Activated CD8-positive, alpha-beta memory T cell treated with anti-CD3 and anti-CD28 coated beads, Interleukin-2, amount 10 ng/mL, durations not matched to agents 7 days and 5 days (primary cell): ENCODE results near the gene DSC1. TPM values are rescaled to one million over a fixed set of nuclear protein-coding genes. Genes with fewer than 3 reads are reported as not detected.
"Not testable (repeated sequence)": the region's sequence is repeated elsewhere in the genome, so short reads cannot be mapped to it uniquely, and the experiment has no call there.

Source experiments
- ATAC-seq: fragments of 150-1000 bp; cut with Tn5 transposase; one replicate; pipeline ENCODE4 v1.10.0; 2021; ENCODE audit warnings: moderate library complexity
- CTCF ChIA-PET: fragments of 350-600 bp; sonication (Branson Sonifier 250); formaldehyde crosslinking; loops from one replicate; lab custom pipeline; 2021; ENCODE audit warnings: antibody characterized with exemption; lab: Charles Lee
- DNase-seq: peaks from one replicate; pipeline ENCODE4 v3.0.0-alpha.2; 2020
- H3K27ac Mint-ChIP-seq: one replicate; pipeline ENCODE4 v1.8.0; 2021; ENCODE audit warnings: mild to moderate bottlenecking, mixed read lengths
- H3K27me3 Mint-ChIP-seq: one replicate; pipeline ENCODE4 v1.8.0; 2021; ENCODE audit warnings: mixed read lengths
- H3K36me3 Mint-ChIP-seq: one replicate; pipeline ENCODE4 v1.8.0; 2021; ENCODE audit warnings: mild to moderate bottlenecking, mixed read lengths
- H3K4me1 Mint-ChIP-seq: one replicate; pipeline ENCODE4 v1.8.0; 2021; ENCODE audit warnings: mixed read lengths
- H3K4me3 Mint-ChIP-seq: one replicate; pipeline ENCODE4 v1.8.0; 2021; ENCODE audit warnings: mild to moderate bottlenecking, moderate library complexity, mixed read lengths
- H3K9me3 Mint-ChIP-seq: one replicate; pipeline ENCODE4 v1.8.0; 2022; ENCODE audit warnings: low read depth, mixed read lengths
- total RNA-seq, 2 experiments: library from RNA; stranded (reverse); gene quantifications; one replicate each; pipeline ENCODE4 v1.2.3, GENCODE V29; 2021

The DSC1 gene
- total RNA-seq, 2 experiments from 2014 or later: not detected

DNA sequence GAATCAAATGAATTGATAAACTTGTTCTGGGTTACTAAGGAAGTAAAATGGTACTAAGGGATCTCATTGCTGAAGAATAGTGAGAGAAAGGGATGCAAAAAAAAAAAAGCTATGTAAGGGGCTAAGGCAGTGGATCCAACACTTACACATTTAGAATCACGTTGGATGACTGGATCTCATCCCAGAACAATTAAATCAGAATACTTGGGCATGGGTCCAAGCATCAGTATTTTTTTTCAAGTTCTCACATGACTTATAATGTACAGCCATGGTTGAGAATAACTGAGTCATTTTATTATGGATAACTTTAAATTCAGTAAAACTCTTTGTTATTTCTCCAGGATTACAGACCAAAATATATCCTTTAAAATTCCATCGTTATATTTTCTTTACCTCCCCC lies 8.5 kb downstream of the DSC1 start:
- Mint-ChIP-seq H3K9me3 (no peaks in the 10 kb centered on the region), H3K27ac (no peak overlapping the region), H3K36me3 (no peaks in the 10 kb centered on the region), H3K27me3 (no peaks in the 10 kb centered on the region), H3K4me1 (no peaks in the 10 kb centered on the region), H3K4me3 (no peak overlapping the region)
- ATAC-seq (no peak), DNase-seq (no peak)
- CTCF ChIA-PET: no interaction called here

DNA sequence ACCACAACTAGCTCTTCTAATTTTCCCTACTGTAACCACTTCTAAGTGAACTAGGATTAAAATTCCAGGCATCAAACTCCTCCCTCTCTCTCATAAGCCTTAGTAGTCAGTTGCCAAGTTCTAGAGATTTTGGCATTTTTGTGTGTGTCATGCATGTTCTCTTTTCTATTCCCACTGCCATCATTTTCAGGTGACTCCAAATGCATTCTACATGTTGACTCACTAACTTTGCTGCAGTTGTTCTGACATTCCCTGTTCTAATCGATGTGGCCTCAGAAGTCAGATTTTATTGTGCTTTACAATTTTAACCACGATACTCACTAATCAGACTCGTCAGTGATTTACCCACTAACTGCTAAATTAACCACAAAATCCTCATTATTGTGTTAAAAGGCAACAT lies 13.3 kb downstream of the DSC1 start:
- Mint-ChIP-seq H3K9me3 (peaks cover 11% of the 10 kb centered on the region), H3K27me3 (no peaks in the 10 kb centered on the region), H3K4me1 (no peaks in the 10 kb centered on the region), H3K36me3 (no peaks in the 10 kb centered on the region), H3K27ac (no peak overlapping the region), H3K4me3 (no peak overlapping the region)
- CTCF ChIA-PET: no interaction called here
- ATAC-seq: no peak
- no peak for DNase-seq

DNA sequence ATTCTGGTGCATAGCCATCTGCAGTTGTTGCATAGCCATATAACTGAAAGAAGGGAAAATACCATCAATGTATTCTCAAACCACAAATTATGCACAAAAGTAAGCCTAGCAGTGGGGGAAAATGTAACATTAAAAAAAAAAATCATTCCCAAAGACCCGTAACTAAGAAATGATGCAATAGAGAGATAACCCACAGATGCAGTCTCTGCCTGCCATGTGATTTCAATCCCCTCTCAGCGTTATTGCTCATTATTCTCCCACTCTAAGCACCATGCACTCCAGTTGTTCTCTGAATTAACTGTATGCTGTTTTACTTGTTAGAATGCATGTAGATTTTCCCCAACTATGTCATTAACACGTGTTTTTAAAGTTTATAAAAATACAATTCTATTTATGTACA lies 14.1 kb downstream of the DSC1 start:
- DNase-seq (no peak), ATAC-seq (no peak)
- Mint-ChIP-seq H3K36me3 (no peaks in the 10 kb centered on the region), H3K4me1 (no peaks in the 10 kb centered on the region), H3K27me3 (no peaks in the 10 kb centered on the region), H3K9me3 (peaks cover 11% of the 10 kb centered on the region), H3K27ac (no peak overlapping the region), H3K4me3 (no peak overlapping the region)
- CTCF ChIA-PET: no interaction called here

DNA sequence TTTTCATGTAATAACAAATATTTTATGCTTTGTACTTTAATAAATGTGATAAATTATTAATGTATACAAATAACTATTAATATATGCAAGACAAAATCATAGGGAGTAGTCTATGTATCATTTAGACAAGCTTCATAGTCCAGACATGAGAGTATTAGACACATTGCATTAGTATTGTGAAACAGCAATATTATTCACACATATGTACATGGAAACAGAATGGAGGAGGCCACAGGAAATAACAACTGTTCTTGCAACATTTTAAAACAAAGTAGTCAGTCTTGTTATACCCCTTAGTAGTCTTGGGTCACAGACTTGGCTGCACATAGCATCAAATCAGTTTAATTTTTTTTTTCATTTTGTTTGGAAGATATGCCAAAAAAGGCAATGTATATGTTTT lies 15.8 kb downstream of the DSC1 start:
- CTCF ChIA-PET: no interaction called here

DNA sequence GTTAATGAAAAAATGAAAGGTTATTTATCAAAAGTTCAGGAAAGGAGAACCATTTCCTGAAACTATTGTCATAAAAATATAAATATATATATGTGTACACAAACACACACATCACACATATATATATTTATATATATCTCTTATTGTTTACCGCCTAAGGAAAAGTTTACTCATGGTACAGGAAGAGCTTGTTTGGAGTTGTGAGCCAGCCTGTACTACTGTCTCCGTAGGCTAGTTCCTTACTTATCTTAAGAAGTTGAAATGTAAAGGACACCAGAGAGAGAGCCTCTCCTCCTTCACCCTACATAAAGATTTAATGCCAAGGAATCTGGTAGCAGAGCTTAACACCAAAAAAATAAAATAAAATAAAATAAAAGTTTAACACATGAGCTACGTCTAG lies 19.6 kb downstream of the DSC1 start:
- no peaks in the 10 kb centered on the region for H3K27me3 Mint-ChIP-seq
- CTCF ChIA-PET: no interaction called here
- no peaks in the 10 kb centered on the region for H3K36me3 Mint-ChIP-seq
- no peak for ATAC-seq
- H3K4me3 Mint-ChIP-seq: no peak overlapping the region
- no peaks in the 10 kb centered on the region for H3K4me1 Mint-ChIP-seq
- no peak for DNase-seq
- H3K27ac Mint-ChIP-seq: no peak overlapping the region
- H3K9me3 Mint-ChIP-seq: peaks cover 14% of the 10 kb centered on the region

More for the DNA sequence above, 15.8 kb downstream of the DSC1 start:
- H3K4me1 Mint-ChIP-seq: no peaks in the 10 kb centered on the region
- ATAC-seq (no peak), DNase-seq (no peak)
- no peak overlapping the region for H3K27ac Mint-ChIP-seq
- no peak overlapping the region for H3K4me3 Mint-ChIP-seq
- no peaks in the 10 kb centered on the region for H3K36me3 Mint-ChIP-seq
- peaks cover 14% of the 10 kb centered on the region for H3K9me3 Mint-ChIP-seq
- H3K27me3 Mint-ChIP-seq: no peaks in the 10 kb centered on the region

DNA sequence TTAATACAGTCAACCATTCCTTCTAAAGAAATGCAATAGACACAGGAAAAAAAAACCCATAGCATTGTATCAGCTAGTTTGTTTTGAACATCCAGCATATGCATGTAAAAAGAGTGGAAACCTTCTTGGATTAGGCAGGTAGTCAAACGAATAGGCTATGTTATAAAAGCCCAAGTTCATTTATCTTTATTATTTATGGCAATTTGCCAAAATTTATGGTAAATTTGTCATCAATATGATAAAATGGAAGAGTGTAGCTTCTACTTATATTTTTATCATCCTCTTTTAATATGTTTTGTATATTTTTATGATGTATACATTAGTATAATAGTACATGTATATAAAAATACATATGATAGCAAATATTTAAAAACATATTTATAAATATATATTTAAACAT lies 23.9 kb downstream of the DSC1 start:
- H3K27ac Mint-ChIP-seq: no peak overlapping the region
- H3K4me1 Mint-ChIP-seq: no peaks in the 10 kb centered on the region
- CTCF ChIA-PET: no interaction called here
- ATAC-seq (no peak), DNase-seq (no peak)
- no peaks in the 10 kb centered on the region for H3K36me3 Mint-ChIP-seq
- H3K9me3 Mint-ChIP-seq: peaks cover 3% of the 10 kb centered on the region
- no peak overlapping the region for H3K4me3 Mint-ChIP-seq
- no peaks in the 10 kb centered on the region for H3K27me3 Mint-ChIP-seq

DNA sequence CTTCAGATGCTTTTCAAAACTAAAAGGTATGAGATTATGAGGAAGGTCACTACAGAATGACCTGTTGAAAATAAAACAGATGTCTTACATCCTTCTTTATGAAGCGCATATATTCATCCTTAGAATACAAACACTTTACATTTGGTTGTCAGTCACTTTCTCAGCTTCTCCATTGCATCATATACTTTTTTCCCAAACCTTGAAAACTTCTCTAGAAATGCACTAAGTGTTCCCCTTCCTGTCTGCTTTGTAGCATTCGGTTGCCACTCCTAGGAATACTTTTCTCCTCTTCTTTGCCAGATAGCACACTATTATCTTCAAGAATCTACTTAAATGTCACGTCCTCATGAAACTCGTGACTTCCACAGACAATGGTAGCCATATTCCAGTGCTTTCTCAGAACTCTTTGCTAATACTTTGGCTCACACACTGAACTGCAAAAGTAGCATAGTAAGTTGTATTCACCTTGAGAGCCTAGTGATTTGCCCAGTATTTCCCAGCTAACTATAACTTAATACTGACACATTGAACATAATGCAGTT lies 27.6 kb downstream of the DSC1 start:
- ATAC-seq (no peak), DNase-seq (no peak)
- no peaks in the 10 kb centered on the region for H3K4me1 Mint-ChIP-seq
- CTCF ChIA-PET: no interaction called here
- no peaks in the 10 kb centered on the region for H3K9me3 Mint-ChIP-seq
- H3K4me3 Mint-ChIP-seq: no peak overlapping the region
- no peak overlapping the region for H3K27ac Mint-ChIP-seq
- no peaks in the 10 kb centered on the region for H3K36me3 Mint-ChIP-seq
- no peaks in the 10 kb centered on the region for H3K27me3 Mint-ChIP-seq

DNA sequence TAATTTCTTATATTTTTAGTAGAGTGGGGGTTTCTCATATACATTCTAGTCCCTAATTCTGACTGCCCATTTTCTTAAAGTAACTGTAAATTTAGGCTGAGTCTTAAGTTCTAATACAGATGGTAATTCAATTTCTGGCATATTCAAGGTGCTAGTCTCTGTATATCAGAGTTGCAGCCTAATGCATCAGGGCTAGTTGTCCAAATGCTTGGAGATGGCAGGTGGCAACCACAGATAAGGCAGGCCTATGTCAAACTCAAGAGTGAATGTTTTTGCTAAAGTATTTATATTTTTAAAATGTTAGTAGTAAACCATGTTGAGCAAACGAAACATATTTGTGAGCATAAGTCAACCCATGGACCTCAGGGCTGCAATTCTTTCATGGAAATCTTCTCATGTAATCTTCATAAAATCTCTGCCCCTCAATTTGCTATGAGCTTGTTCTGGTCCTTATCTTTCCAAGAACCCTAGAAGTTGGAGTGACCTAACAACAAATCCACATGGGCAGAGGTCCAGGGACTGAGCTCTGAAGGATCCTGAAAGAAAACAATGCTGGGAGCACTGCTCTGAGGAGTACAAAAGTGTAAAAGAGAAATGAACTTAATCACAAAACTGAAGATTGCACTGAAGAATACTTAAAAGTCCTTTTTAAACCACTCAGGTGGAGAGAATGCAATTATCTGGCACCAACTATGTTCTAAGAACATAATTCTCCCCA lies 33.1 kb downstream of the DSC1 start:
- no peaks in the 10 kb centered on the region for H3K4me1 Mint-ChIP-seq
- DNase-seq (no peak), ATAC-seq (no peak)
- CTCF ChIA-PET: no interaction called here
- no peak overlapping the region for H3K27ac Mint-ChIP-seq
- H3K27me3 Mint-ChIP-seq: no peaks in the 10 kb centered on the region
- H3K36me3 Mint-ChIP-seq: no peaks in the 10 kb centered on the region
- no peak overlapping the region for H3K4me3 Mint-ChIP-seq
- no peaks in the 10 kb centered on the region for H3K9me3 Mint-ChIP-seq

DNA sequence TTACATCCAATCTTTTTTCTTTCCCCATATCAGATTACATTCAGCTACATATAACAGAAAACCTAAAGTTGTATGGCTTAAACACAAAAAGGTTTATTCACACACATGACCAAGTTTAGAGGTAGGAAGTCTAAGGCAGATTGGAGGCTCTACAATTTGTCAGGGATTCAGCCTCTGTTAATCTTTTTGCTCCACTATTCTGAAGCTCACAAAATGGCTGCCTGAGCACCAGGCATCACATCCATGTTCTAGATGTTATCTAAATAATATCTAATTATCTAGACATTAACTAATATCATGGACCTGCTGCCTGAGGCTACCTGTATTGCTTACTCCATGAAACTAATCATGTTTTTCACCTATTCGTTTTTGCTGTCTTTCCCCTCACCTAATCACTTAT lies 36.8 kb downstream of the DSC1 start:
- Mint-ChIP-seq H3K9me3 (peaks cover 2% of the 10 kb centered on the region), H3K36me3 (no peaks in the 10 kb centered on the region), H3K4me1 (no peaks in the 10 kb centered on the region), H3K27ac (no peak overlapping the region), H3K27me3 (no peaks in the 10 kb centered on the region), H3K4me3 (no peak overlapping the region)
- DNase-seq: no peak
- no peak for ATAC-seq
- CTCF ChIA-PET: no interaction called here

DNA sequence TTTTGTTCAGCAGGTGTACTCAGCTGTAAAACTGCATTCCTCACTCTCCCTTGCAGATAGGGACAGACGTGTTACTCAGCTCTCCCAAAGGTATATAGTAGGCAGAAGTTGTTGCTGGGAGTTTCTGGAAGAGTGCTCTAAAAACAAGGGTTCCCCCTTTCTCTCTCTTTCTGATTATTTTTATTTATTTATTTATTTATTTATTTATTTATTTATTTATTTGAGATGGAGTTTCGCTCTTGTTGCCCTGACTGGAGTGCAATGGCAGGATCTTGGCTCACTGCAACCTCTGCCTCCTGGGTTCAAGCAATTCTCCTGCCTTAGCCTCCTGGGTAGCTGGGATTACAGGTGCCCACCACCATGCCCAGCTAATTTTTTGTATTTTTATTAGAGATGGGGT lies 39.5 kb downstream of the DSC1 start:
- H3K36me3 Mint-ChIP-seq, H3K4me1 Mint-ChIP-seq, ATAC-seq, H3K4me3 Mint-ChIP-seq, H3K27me3 Mint-ChIP-seq, CTCF ChIA-PET, DNase-seq, H3K27ac Mint-ChIP-seq: not testable (repeated sequence)
- H3K9me3 Mint-ChIP-seq: peaks cover 12% of the 10 kb centered on the region

DNA sequence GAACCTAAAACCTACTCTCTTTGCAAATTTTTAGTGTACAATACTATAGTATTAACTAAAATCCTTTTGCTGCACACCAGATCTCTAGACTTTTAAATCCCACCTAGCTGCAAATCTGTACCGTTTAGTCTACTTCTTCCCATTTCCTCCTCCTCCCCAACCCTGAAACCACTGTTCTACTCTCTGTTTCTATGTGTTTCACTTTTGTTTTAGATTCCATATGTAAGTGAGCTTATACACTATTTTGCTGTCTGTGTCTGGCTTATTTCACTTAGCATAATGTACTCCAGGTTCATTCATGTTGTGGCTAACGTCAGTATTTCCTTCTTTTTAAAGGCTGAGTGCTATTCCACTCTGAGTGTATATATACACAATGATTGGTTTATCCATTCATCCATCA lies 42.1 kb downstream of the DSC1 start:
- Mint-ChIP-seq H3K9me3 (peaks cover 14% of the 10 kb centered on the region), H3K27ac (no peak overlapping the region), H3K4me3 (no peak overlapping the region), H3K27me3 (no peaks in the 10 kb centered on the region), H3K36me3 (no peaks in the 10 kb centered on the region), H3K4me1 (no peaks in the 10 kb centered on the region)
- ATAC-seq (no peak), DNase-seq (no peak)
- CTCF ChIA-PET: no interaction called here

DNA sequence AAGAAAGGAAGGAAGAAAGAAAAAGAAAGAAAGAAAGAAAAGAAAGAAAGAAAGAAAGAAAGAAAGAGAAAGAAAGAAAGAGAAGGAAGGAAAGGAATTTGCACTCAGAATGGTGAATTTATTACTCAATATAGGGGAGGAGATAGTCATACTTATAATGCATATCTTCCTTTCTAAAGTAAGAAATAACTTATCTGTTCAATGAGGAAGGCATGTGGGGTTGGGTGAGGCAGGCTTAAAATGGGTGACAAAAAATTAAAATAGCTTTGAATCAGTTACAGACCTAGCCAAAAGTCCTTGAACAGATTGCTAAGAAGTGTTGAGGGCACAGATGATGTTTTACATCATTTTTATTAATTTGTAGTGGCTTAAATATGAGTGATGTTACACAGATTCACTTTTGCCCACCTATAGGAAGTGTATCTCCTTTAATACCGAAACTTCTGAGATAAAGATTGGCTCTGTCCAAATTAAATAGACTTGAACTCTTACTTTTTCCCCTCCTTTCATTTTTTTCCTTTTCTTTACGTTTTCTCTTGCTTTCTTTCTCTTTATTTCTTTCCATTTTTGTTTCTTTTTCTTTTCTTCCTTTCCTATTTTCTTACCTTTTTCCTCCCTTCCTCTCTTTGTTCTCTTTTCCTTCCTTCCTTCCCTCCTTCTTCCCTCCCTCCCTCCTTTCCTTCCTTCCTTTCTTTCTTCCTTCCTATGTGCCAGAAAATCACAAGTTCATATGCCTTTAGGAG lies 45.6 kb downstream of the DSC1 start:
- DNase-seq: no peak
- Mint-ChIP-seq H3K9me3 (peaks cover 12% of the 10 kb centered on the region), H3K4me1 (no peaks in the 10 kb centered on the region), H3K27ac (no peak overlapping the region), H3K36me3 (no peaks in the 10 kb centered on the region), H3K4me3 (no peak overlapping the region), H3K27me3 (no peaks in the 10 kb centered on the region)
- CTCF ChIA-PET: no interaction called here
- no peak for ATAC-seq

DNA sequence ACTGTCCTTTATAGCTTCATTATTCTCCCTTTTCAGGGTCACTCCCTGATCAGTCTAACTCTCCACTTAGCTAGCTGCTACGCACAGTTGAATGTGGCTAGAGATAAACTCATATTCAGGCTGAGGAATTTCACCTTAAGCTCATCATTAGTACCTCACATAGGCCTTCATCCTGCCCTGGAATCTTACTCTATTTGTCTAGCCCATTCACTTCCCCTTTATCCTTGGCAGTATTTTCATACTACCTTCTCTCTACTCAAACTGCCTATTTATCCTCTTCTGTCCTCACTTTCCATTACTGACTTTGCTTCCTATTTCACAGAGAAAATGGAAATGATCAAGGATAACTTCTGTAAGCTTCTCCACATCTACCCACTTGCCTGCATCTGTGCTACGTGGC lies 49.9 kb downstream of the DSC1 start:
- ATAC-seq: no peak
- no peaks in the 10 kb centered on the region for H3K36me3 Mint-ChIP-seq
- no peaks in the 10 kb centered on the region for H3K4me1 Mint-ChIP-seq
- H3K27ac Mint-ChIP-seq: no peak overlapping the region
- no peaks in the 10 kb centered on the region for H3K27me3 Mint-ChIP-seq
- no peak for DNase-seq
- peaks cover 9% of the 10 kb centered on the region for H3K9me3 Mint-ChIP-seq
- CTCF ChIA-PET: no interaction called here
- no peak overlapping the region for H3K4me3 Mint-ChIP-seq

DNA sequence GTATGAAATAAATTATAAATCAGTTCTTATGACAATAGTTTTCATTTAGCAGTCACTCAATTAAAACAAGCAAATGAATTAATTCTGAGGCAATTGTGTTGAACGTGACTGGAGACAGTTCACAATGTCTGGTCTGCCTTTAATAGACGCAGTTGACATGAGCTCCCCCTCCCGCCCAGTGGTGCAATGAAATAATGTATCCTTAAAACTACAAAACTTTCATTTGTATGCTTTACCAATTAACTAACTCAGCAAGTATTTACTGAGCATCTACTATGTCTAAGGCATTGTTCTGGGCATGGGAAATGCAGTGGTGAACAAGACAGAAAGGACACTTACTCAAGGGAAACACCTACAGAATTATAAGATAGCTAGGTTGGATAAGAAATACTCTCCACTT lies 56.9 kb downstream of the DSC1 start:
- Mint-ChIP-seq H3K4me3 (no peak overlapping the region), H3K4me1 (no peaks in the 10 kb centered on the region), H3K9me3 (no peaks in the 10 kb centered on the region), H3K27ac (no peak overlapping the region), H3K36me3 (no peaks in the 10 kb centered on the region), H3K27me3 (peaks cover 14% of the 10 kb centered on the region)
- CTCF ChIA-PET: no interaction called here
- no peak for ATAC-seq
- DNase-seq: no peak
